Measurements from ENCODE around the gene HOOK1.

- no peak for TF ChIP-seq CTCF (IDR thresholded peaks at IDR 0.05)
- no peak for TF ChIP-seq POLR2A (IDR thresholded peaks at IDR 0.05)
- no peak for TF ChIP-seq EP300 (IDR thresholded peaks at IDR 0.05)
Measured at GRCh38 chr1:59856725-59857338, 42.1 kb downstream of the HOOK1 start.
